ENCODE data around the gene PLS3.

The PLS3 gene

DNA sequence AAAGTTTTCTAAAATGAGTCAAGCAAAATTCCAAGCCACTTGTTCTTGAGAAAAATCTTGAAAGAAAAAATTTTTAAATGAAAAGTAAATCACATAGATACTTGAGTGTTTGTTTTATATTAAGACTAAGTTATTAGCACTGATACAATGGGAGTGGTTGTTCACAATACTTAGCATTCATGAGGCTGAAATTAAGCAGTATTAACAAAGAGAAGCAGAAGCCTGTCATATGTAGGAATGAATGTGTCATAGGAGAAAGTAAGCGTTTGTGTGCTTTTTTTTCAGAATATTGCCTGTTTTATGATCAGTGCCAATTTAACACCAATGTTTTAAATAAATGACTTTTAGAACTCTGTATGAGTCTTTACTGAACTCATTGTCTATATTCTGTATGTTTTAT lies 37.6 kb downstream of the PLS3 start:
- no peak for DNase-seq (ENCODE audit: extremely low spot score)
- ChIA-PET POLR2A (interaction anchor here (0.7 kb wide), 1 partner anchor 9 kb away, joined by 7 read pairs; no protein-coding TSS in a partner anchor), CTCF (no interaction called here)
- TF ChIP-seq, protein P1, sequence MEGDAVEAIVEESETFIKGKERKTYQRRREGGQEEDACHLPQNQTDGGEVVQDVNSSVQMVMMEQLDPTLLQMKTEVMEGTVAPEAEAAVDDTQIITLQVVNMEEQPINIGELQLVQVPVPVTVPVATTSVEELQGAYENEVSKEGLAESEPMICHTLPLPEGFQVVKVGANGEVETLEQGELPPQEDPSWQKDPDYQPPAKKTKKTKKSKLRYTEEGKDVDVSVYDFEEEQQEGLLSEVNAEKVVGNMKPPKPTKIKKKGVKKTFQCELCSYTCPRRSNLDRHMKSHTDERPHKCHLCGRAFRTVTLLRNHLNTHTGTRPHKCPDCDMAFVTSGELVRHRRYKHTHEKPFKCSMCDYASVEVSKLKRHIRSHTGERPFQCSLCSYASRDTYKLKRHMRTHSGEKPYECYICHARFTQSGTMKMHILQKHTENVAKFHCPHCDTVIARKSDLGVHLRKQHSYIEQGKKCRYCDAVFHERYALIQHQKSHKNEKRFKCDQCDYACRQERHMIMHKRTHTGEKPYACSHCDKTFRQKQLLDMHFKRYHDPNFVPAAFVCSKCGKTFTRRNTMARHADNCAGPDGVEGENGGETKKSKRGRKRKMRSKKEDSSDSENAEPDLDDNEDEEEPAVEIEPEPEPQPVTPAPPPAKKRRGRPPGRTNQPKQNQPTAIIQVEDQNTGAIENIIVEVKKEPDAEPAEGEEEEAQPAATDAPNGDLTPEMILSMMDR (IDR thresholded peaks at IDR 0.05; ENCODE audit: control extremely low read depth, extremely low read depth, low read depth, missing control alignments): no peak

DNA sequence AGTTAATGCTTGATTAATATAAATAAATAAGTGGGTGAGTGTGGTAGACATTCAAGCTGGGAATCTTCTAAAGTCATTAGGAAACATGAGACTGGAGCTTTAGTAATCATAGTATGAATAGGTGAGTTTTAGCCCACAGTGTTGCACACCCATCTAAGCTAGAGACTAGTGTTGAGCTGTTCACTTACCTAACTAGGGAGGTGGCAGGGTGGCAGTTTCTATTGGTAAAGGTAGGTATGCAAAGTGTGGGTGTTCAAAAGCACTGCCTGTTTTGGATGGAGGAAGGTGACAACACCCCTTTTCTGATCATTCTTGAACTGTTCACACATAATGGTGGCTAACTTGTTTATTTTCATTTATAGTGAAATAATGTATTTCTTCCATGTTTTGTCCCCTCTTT lies 41.3 kb downstream of the PLS3 start:
- POLR2A ChIA-PET: no interaction called here
- TF ChIP-seq, protein P1 (IDR thresholded peaks at IDR 0.05; ENCODE audit: control extremely low read depth, extremely low read depth, low read depth, missing control alignments): no peak
- DNase-seq (ENCODE audit: extremely low spot score): no peak
- CTCF ChIA-PET: interaction anchor here (1.0 to 1.4 kb wide), 2 partner anchors 14 to 41 kb away, joined by 3 to 4 read pairs; no protein-coding TSS in a partner anchor

DNA sequence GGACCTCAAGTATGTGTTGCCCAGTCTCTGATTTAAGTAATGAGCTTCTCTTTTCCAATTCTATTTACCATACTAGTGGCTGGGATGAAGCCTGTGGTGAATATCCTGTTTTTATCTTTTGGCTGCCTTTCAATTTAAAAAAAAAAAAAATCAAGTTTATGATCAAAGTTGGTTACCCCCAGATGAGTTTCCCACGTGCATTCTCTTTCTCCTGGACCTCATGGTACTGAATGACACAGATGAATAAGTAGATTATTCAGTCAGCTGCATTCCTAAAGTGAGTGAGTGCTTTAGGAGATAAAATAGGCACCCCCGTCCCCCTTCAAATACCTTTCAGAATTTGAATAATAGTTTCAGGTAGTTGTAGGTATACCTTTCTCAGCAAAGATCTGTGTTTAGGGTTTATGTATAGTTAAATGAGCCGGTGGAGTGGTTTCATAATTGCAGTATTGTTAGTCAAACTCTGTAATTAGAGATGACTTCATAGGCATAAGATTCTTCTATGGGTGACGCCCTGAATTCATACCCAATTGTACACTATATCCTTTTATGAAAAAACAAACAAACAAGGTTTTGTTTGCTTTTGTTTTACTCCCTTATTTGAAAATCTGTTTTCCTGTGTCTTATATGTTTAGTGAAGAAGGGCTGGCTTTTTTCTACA lies 41.9 kb downstream of the PLS3 start:
- POLR2A ChIA-PET: no interaction called here
- CTCF ChIA-PET: interaction anchor here (1.0 to 1.4 kb wide), 2 partner anchors 15 to 40 kb away, joined by 3 to 4 read pairs; no protein-coding TSS in a partner anchor
- no peak for DNase-seq (ENCODE audit: extremely low spot score)
- TF ChIP-seq, protein P1 (IDR thresholded peaks at IDR 0.05; ENCODE audit: control extremely low read depth, extremely low read depth, low read depth, missing control alignments): no peak

DNA sequence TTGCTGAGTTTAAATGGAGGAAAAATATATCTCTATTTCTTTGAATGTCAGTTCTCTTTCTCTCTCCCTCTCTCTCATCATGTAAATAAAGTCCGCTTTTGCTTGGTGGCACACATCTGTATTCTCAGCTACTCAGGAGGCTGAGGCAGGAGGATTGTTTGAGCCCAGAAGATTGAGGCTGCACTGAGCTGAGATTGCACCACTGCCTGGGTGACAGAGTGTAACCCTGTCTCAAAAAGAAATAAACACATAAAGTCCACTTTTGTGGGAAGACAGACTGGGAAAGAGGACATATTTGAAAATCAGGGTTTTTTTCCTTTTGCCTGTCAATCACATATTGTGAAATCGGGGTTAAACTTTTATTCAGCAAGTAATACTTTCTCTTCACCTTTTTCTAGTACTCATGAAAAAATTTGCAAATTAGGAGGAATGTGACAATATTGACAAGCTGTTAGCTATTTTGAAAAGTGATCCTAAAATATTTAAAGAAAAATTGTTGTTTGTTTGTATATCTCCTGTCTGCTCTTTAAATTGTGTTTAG lies 42.6 kb downstream of the PLS3 start:
- POLR2A ChIA-PET: no interaction called here
- CTCF ChIA-PET: interaction anchor here (1.1 to 1.4 kb wide), 2 partner anchors 11 to 15 kb away, joined by 3 read pairs; no protein-coding TSS in a partner anchor
- no peak for DNase-seq (ENCODE audit: extremely low spot score)

DNA sequence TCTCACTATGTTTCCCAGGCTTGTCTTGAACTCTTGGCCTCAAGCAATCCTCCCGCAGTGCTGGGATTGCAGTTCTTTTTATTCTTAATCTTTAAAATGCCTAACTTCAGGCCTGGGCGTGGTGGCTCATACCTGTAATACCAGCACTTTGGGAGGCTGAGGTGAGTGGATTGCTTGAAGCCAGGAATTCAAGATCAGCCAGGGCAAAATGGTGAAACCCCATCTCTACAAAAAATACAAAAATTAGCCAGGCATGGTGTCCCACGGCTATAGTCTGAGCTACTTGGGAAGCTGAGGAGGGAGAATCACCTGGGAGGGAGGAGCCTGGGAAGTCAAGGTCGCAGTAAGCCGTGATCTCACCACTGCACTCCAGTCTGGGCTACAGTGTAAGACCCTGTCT lies 45.9 kb downstream of the PLS3 start:
- no peak for DNase-seq (ENCODE audit: extremely low spot score)
- POLR2A ChIA-PET: no interaction called here
- TF ChIP-seq, protein P1 (IDR thresholded peaks at IDR 0.05; ENCODE audit: control extremely low read depth, extremely low read depth, low read depth, missing control alignments): no peak
- CTCF ChIA-PET: no interaction called here

More for the DNA sequence above, 42.6 kb downstream of the PLS3 start:
- TF ChIP-seq, protein P1 (IDR thresholded peaks at IDR 0.05; ENCODE audit: control extremely low read depth, extremely low read depth, low read depth, missing control alignments): no peak

DNA sequence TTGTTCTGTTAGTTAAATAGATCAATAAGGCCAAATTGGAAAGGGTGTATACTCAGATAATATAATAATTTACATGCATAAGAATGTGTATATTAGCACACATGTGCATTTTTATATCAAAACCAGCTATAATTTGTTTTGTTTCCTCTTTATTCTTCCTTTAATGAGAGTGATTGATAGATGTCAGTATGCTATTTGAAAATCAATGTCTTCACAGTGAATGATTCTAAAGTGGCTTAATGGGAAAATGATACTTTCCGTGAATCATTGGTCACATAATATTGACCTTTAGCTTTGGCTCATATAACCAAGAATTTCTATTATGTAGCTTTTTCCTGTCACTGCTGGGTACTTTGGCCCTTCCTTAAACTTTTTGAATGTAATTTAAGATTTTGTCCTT lies 48.6 kb downstream of the PLS3 start:
- POLR2A ChIA-PET: no interaction called here
- TF ChIP-seq, protein P1 (IDR thresholded peaks at IDR 0.05; ENCODE audit: control extremely low read depth, extremely low read depth, low read depth, missing control alignments): no peak
- no peak for DNase-seq (ENCODE audit: extremely low spot score)
- CTCF ChIA-PET: no interaction called here

Data from GM10248 (cell line).